HEK293 (cell line): ENCODE data around the gene RORB.

Experiments used
- CTCF ChIA-PET: fragments of 350-600 bp; formaldehyde crosslinking; extraction: SDS; loops from one replicate; lab custom pipeline; 2021; ENCODE audit warnings: antibody characterized with exemption; lab: Yijun Ruan, JAX
- POLR2A ChIA-PET: fragments of 300-600 bp; formaldehyde crosslinking; extraction: SDS; loops from one replicate; lab custom pipeline; 2020; ENCODE audit warnings: antibody characterized with exemption, inconsistent platforms; lab: Yijun Ruan, JAX
- H3K27ac ChIP-seq: fragments of 200-500 bp; sonication (Bioruptor generic); 2 replicates; pipeline ENCODE4 v1.5.1; 2014; ENCODE audit warnings: low read depth, low read length, control low read depth, inconsistent platforms; ENCODE audit errors: extremely low read depth
- H3K36me3 ChIP-seq, 2 experiments: fragments of 200-500 bp in 1 of 2; sonication (Bioruptor generic) in 1 of 2; 1 replicate in 1 of 2; 2 replicates in 1 of 2; pipeline ENCODE4 v1.5.1; 2014 to 2017; ENCODE audit warnings: inconsistent platforms in 2 of 2, low read length in 2 of 2; ENCODE audit not compliant: control insufficient read depth in 2 of 2, insufficient read depth in 1 of 2
- H3K4me1 ChIP-seq: fragments of 200-500 bp; sonication (Bioruptor generic); 2 replicates; pipeline ENCODE4 v1.5.1; 2014; ENCODE audit warnings: mild to moderate bottlenecking, low read length, inconsistent platforms; ENCODE audit not compliant: control insufficient read depth, insufficient read depth
- H3K4me3 ChIP-seq: 2 replicates; pipeline ENCODE4 v1.5.1; 2011; ENCODE audit warnings: low read depth, mild to moderate bottlenecking, control low read depth, low read length, moderate library complexity
- H3K9me3 ChIP-seq: fragments of 200-500 bp; sonication (Bioruptor generic); 2 replicates; pipeline ENCODE4 v1.5.1; 2014; ENCODE audit warnings: low read depth, low read length, inconsistent platforms; ENCODE audit not compliant: control insufficient read depth, insufficient read depth
- GLIS2 ChIP-seq: fragments of 450-650 bp; formaldehyde crosslinking; IDR thresholded peaks from 2 replicates; pipeline ENCODE4 v1.5.1; 2016; ENCODE audit warnings: missing biosample characterization, missing genetic modification characterization
- SETDB1 ChIP-seq: IDR thresholded peaks from one replicate; pipeline ENCODE4 v1.6.1; 2017; ENCODE audit warnings: mild to moderate bottlenecking, low read length, moderate library complexity, mixed read lengths; ENCODE audit not compliant: insufficient read length
- YY1 ChIP-seq: fragments of 450-650 bp; formaldehyde crosslinking; IDR thresholded peaks from 2 replicates; pipeline ENCODE4 v1.5.1; 2018; ENCODE audit warnings: missing biosample characterization, missing genetic modification characterization
- ZBTB21 ChIP-seq: fragments of 450-650 bp; formaldehyde crosslinking; IDR thresholded peaks from 2 replicates; pipeline ENCODE4 v1.5.1; 2017; ENCODE audit warnings: missing biosample characterization, missing genetic modification characterization
- ZBTB48 ChIP-seq: fragments of 450-650 bp; formaldehyde crosslinking; IDR thresholded peaks from 2 replicates; pipeline ENCODE4 v1.5.1; 2016; ENCODE audit warnings: missing biosample characterization, missing genetic modification characterization
- ZNF174 ChIP-seq: fragments of 450-650 bp; formaldehyde crosslinking; IDR thresholded peaks from 2 replicates; pipeline ENCODE4 v1.5.0; 2017; ENCODE audit warnings: missing biosample characterization, mild to moderate bottlenecking, missing genetic modification characterization
- ZNF223 ChIP-seq: fragments of 450-650 bp; formaldehyde crosslinking; IDR thresholded peaks from 2 replicates; pipeline ENCODE4 v1.5.1; 2016; ENCODE audit warnings: missing biosample characterization, missing genetic modification characterization
- ZNF23 ChIP-seq: fragments of 450-650 bp; formaldehyde crosslinking; IDR thresholded peaks from 2 replicates; pipeline ENCODE4 v1.5.1; 2016; ENCODE audit warnings: missing biosample characterization, missing genetic modification characterization, borderline replicate concordance
- ZNF302 ChIP-seq: fragments of 450-650 bp; formaldehyde crosslinking; IDR thresholded peaks from 2 replicates; pipeline ENCODE4 v1.5.1; 2016; ENCODE audit warnings: missing biosample characterization, missing genetic modification characterization, low read depth
- ZNF426 ChIP-seq: fragments of 450-650 bp; formaldehyde crosslinking; IDR thresholded peaks from 2 replicates; pipeline ENCODE4 v1.5.1; 2017; ENCODE audit warnings: missing biosample characterization, missing genetic modification characterization, mild to moderate bottlenecking, inconsistent platforms, moderate library complexity
- ZNF501 ChIP-seq: fragments of 450-650 bp; formaldehyde crosslinking; IDR thresholded peaks from 2 replicates; pipeline ENCODE4 v1.5.1; 2016; ENCODE audit warnings: missing biosample characterization, missing genetic modification characterization
- ZNF585B ChIP-seq: fragments of 450-650 bp; formaldehyde crosslinking; IDR thresholded peaks from 2 replicates; pipeline ENCODE4 v1.5.1; 2016; ENCODE audit warnings: missing biosample characterization, missing genetic modification characterization
- ZNF610 ChIP-seq: fragments of 450-650 bp; formaldehyde crosslinking; IDR thresholded peaks from 2 replicates; pipeline ENCODE4 v1.5.1; 2016; ENCODE audit warnings: missing biosample characterization, missing genetic modification characterization, borderline replicate concordance
- ZNF664 ChIP-seq: fragments of 450-650 bp; formaldehyde crosslinking; IDR thresholded peaks from 2 replicates; pipeline ENCODE4 v1.5.1; 2016; ENCODE audit warnings: missing biosample characterization, missing genetic modification characterization
- ZNF837 ChIP-seq: fragments of 450-650 bp; formaldehyde crosslinking; IDR thresholded peaks from 2 replicates; pipeline ENCODE4 v1.5.1; 2016; ENCODE audit warnings: missing biosample characterization, missing genetic modification characterization
- TF ChIP-seq, protein P1 (sequence below): fragments of 450-650 bp; formaldehyde crosslinking; IDR thresholded peaks from 2 replicates; pipeline ENCODE4; 2016; ENCODE audit warnings: missing biosample characterization, missing genetic modification characterization
- TF ChIP-seq, protein P2 (sequence below): fragments of 450-650 bp; formaldehyde crosslinking; IDR thresholded peaks from 2 replicates; pipeline ENCODE4 v1.5.1; 2016; ENCODE audit warnings: missing biosample characterization, missing genetic modification characterization
- TF ChIP-seq, protein P3 (sequence below): fragments of 450-650 bp; formaldehyde crosslinking; IDR thresholded peaks from 2 replicates; pipeline ENCODE4 v1.5.1; 2016; ENCODE audit warnings: missing biosample characterization, missing genetic modification characterization

The RORB gene

GRCh38 chr9:74662674-74663073 is 165.5 kb downstream of the RORB start:
- Histone ChIP-seq H3K36me3 (peaks cover 0 to 3% of the 10 kb centered on the region in 2 experiments; a peak in 1 of 3 replicates), H3K4me3 (no peak overlapping the region), H3K4me1 (no peaks in the 10 kb centered on the region), H3K9me3 (no peaks in the 10 kb centered on the region), H3K27ac (no peak overlapping the region)
- CTCF ChIA-PET = interaction anchor here (0.6 to 1.5 kb wide), 2 partner anchors 80 to 1501 kb away, joined by 4 read pairs; no protein-coding TSS in a partner anchor
- POLR2A ChIA-PET = interaction anchor here (0.7 to 1.1 kb wide), 2 partner anchors 69 to 375 kb away, joined by 3 read pairs; no protein-coding TSS in a partner anchor
- TF ChIP-seq ZNF174 (tag by site-specific recombination) (no peak), SETDB1 (no peak)

DNA sequence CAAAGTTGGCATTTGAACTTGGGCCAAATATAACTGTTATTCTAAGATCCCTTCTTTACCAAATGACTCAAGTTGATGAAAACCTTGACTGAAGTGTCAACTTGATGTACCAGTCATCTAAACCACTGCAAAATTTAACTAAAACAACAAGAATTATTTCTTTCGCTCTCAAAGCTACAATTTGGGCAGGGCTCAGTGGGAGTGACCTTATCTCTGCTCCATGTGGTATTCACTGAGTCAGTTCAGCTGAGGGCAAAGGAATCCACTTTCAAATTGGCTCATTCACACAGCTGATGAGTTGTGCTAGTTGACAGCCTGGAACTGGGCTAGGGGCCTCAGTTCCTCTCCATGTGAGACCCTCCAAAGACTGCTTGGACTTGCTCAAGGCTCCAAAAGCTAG is 166.3 kb downstream of the RORB start:
- no peak overlapping the region for H3K4me3 ChIP-seq
- H3K36me3 ChIP-seq = peaks cover 0 to 3% of the 10 kb centered on the region in 2 experiments; a peak in 1 of 3 replicates
- no peaks in the 10 kb centered on the region for H3K9me3 ChIP-seq
- no peak overlapping the region for H3K27ac ChIP-seq
- ChIA-PET POLR2A (interaction anchor here (0.7 kb wide), 1 partner anchor 68 kb away, joined by 3 read pairs; no protein-coding TSS in a partner anchor), CTCF (interaction anchor here (0.6 to 1.5 kb wide), 3 partner anchors 80 to 1583 kb away, joined by 3 to 4 read pairs (median 4); no protein-coding TSS in a partner anchor)
- TF ChIP-seq ZNF426 (tag by site-specific recombination) (no peak), ZNF223 (tag by site-specific recombination) (no peak), YY1 (tag by site-specific recombination) (no peak), ZNF585B (tag by site-specific recombination) (no peak), ZNF23 (no peak), ZNF610 (tag by site-specific recombination) (no peak), ZNF664 (tag by site-specific recombination) (no peak), ZNF501 (no peak), GLIS2 (tag by site-specific recombination) (no peak), ZBTB21 (no peak), ZNF837 (tag by site-specific recombination) (no peak), ZNF302 (no peak), ZBTB48 (tag by site-specific recombination) (no peak)
- TF ChIP-seq, protein P1, sequence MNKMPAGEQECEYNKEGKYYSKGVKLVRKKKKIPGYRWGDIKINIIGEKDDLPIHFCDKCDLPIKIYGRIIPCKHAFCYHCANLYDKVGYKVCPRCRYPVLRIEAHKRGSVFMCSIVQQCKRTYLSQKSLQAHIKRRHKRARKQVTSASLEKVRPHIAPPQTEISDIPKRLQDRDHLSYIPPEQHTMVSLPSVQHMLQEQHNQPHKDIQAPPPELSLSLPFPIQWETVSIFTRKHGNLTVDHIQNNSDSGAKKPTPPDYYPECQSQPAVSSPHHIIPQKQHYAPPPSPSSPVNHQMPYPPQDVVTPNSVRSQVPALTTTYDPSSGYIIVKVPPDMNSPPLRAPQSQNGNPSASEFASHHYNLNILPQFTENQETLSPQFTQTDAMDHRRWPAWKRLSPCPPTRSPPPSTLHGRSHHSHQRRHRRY = no peak
- TF ChIP-seq, protein P2, sequence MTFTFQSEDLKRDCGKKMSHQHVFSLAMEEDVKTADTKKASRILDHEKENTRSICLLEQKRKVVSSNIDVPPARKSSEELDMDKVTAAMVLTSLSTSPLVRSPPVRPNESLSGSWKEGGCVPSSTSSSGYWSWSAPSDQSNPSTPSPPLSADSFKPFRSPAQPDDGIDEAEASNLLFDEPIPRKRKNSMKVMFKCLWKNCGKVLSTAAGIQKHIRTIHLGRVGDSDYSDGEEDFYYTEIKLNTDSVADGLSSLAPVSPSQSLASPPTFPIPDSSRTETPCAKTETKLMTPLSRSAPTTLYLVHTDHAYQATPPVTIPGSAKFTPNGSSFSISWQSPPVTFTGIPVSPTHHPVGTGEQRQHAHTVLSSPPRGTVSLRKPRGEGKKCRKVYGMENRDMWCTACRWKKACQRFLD (tag by site-specific recombination) = no peak
- TF ChIP-seq, protein P3, sequence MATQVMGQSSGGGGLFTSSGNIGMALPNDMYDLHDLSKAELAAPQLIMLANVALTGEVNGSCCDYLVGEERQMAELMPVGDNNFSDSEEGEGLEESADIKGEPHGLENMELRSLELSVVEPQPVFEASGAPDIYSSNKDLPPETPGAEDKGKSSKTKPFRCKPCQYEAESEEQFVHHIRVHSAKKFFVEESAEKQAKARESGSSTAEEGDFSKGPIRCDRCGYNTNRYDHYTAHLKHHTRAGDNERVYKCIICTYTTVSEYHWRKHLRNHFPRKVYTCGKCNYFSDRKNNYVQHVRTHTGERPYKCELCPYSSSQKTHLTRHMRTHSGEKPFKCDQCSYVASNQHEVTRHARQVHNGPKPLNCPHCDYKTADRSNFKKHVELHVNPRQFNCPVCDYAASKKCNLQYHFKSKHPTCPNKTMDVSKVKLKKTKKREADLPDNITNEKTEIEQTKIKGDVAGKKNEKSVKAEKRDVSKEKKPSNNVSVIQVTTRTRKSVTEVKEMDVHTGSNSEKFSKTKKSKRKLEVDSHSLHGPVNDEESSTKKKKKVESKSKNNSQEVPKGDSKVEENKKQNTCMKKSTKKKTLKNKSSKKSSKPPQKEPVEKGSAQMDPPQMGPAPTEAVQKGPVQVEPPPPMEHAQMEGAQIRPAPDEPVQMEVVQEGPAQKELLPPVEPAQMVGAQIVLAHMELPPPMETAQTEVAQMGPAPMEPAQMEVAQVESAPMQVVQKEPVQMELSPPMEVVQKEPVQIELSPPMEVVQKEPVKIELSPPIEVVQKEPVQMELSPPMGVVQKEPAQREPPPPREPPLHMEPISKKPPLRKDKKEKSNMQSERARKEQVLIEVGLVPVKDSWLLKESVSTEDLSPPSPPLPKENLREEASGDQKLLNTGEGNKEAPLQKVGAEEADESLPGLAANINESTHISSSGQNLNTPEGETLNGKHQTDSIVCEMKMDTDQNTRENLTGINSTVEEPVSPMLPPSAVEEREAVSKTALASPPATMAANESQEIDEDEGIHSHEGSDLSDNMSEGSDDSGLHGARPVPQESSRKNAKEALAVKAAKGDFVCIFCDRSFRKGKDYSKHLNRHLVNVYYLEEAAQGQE (tag by site-specific recombination) = no peak
- TF ChIP-seq, all 188 proteins: peak for 0
- H3K4me1 ChIP-seq = no peaks in the 10 kb centered on the region
